ENCODE data around the gene SLC24A1. TPM values are rescaled to one million over a fixed set of nuclear protein-coding genes. Genes with fewer than 3 reads are reported as not detected.
"Not testable (repeated sequence)": the region's sequence is repeated elsewhere in the genome, so short reads cannot be mapped to it uniquely, and the experiment has no call there.

SLC24A1 gene
- total RNA-seq, 1 donor from 2014 or later = 11.8 TPM

- DNase-seq (no peak), ATAC-seq (no peak)
- H3K9me3 ChIP-seq = no peaks in the 10 kb centered on the region
- H3K4me3 ChIP-seq = peak overlapping the region; percentile 80
- intact Hi-C loops (cut with DNase I) = no loop called here
- no peaks in the 10 kb centered on the region for H3K27me3 ChIP-seq
- peak overlapping the region; percentile 92 for H3K27ac ChIP-seq
- H3K4me1 ChIP-seq = peaks cover 21% of the 10 kb centered on the region
- TF ChIP-seq CTCF (IDR thresholded peaks at IDR 0.05) = no peak
- H3K36me3 ChIP-seq = no peaks in the 10 kb centered on the region
Measured at GRCh38 chr15:65611888-65612615, 9.7 kb upstream of the SLC24A1 start.

GRCh38 chr15:65612616-65612946 is 9.2 kb upstream of the SLC24A1 start:
- intact Hi-C loops (cut with DNase I) = no loop called here
- DNase-seq = no peak
- TF ChIP-seq CTCF (IDR thresholded peaks at IDR 0.05) = no peak
- Histone ChIP-seq H3K4me1 (peaks cover 21% of the 10 kb centered on the region), H3K9me3 (no peaks in the 10 kb centered on the region), H3K4me3 (no peak overlapping the region), H3K36me3 (no peaks in the 10 kb centered on the region), H3K27me3 (no peaks in the 10 kb centered on the region), H3K27ac (peak overlapping the region; percentile 92)
- ATAC-seq = no peak

- Histone ChIP-seq H3K27me3 (no peaks in the 10 kb centered on the region), H3K4me3 (no peak overlapping the region), H3K36me3 (no peaks in the 10 kb centered on the region), H3K4me1 (peaks cover 21% of the 10 kb centered on the region), H3K27ac (no peak overlapping the region), H3K9me3 (no peaks in the 10 kb centered on the region)
- ATAC-seq = no peak
- TF ChIP-seq CTCF (IDR thresholded peaks at IDR 0.05) = no peak
- intact Hi-C loops (cut with DNase I) = no loop called here
- no peak for DNase-seq
Measured at GRCh38 chr15:65612949-65613744, 8.6 kb upstream of the SLC24A1 start.

GRCh38 chr15:65615887-65616286 is 5.9 kb upstream of the SLC24A1 start:
- H3K4me3 ChIP-seq; intact Hi-C loops (cut with DNase I); H3K9me3 ChIP-seq; H3K27me3 ChIP-seq; H3K36me3 ChIP-seq; H3K27ac ChIP-seq; ATAC-seq; DNase-seq: not testable (repeated sequence)
- peaks cover 11% of the 10 kb centered on the region for H3K4me1 ChIP-seq

GRCh38 chr15:65618560-65619109 is 3.1 kb upstream of the SLC24A1 start:
- Histone ChIP-seq H3K36me3 (no peaks in the 10 kb centered on the region), H3K27ac (no peak overlapping the region), H3K9me3 (no peaks in the 10 kb centered on the region), H3K4me3 (no peak overlapping the region), H3K27me3 (no peaks in the 10 kb centered on the region), H3K4me1 (no peaks in the 10 kb centered on the region)
- no peak for TF ChIP-seq CTCF (IDR thresholded peaks at IDR 0.05)
- DNase-seq = no peak
- intact Hi-C loops (cut with DNase I) = no loop called here
- no peak for ATAC-seq

Measured in upper lobe of right lung (tissue), 1 donor.